Nephron (organoid): ENCODE results near the gene PLEKHA7.

ENCODE experiments used
- H3K27ac Mint-ChIP-seq, 3 experiments: 2 replicates each; pipeline ENCODE4 v1.8.0; 2020; ENCODE audit warnings: mixed read lengths in 3 of 3, mild to moderate bottlenecking in 2 of 3, moderate library complexity in 1 of 3
- H3K27me3 Mint-ChIP-seq: 2 replicates; pipeline ENCODE4 v1.8.0; 2021; ENCODE audit warnings: low read depth, mild to moderate bottlenecking, moderate library complexity, mixed read lengths
- H3K36me3 Mint-ChIP-seq: 2 replicates; pipeline ENCODE4 v1.8.0; 2020; ENCODE audit warnings: low read depth, mixed read lengths
- H3K4me1 Mint-ChIP-seq: 2 replicates; pipeline ENCODE4 v1.8.0; 2020; ENCODE audit warnings: mixed read lengths
- H3K4me3 Mint-ChIP-seq, 3 experiments: 2 replicates each; pipeline ENCODE4 v1.8.0; 2020; ENCODE audit warnings: mild to moderate bottlenecking in 3 of 3, mixed read lengths in 3 of 3, moderate library complexity in 2 of 3
- H3K9me3 Mint-ChIP-seq: 2 replicates; pipeline ENCODE4 v1.8.0; 2020; ENCODE audit warnings: mixed read lengths
- CTCF ChIP-seq, 3 experiments: fragments of 200-600 bp; sonication (generic); IDR thresholded peaks; one replicate each; pipeline ENCODE4 v1.5.0; 2021; ENCODE audit warnings: antibody characterized with exemption in 3 of 3; ENCODE audit not compliant: unreplicated experiment in 3 of 3

PLEKHA7 gene

GRCh38 chr11:16945671-16946469 lies 68.3 kb downstream of the PLEKHA7 start:
- Mint-ChIP-seq H3K36me3 (no peaks in the 10 kb centered on the region), H3K27me3 (no peaks in the 10 kb centered on the region), H3K4me3 (no peak overlapping the region), H3K4me1 (no peaks in the 10 kb centered on the region), H3K27ac (peak overlapping the region; percentile 66 to 87 (median 73)), H3K9me3 (no peaks in the 10 kb centered on the region)
- TF ChIP-seq CTCF (IDR thresholded peaks at IDR 0.05; ENCODE audit: unreplicated experiment in 3 of 3): peak; percentile 65 to 72 (median 70)

- Mint-ChIP-seq H3K4me3 (no peak overlapping the region), H3K36me3 (no peaks in the 10 kb centered on the region), H3K9me3 (no peaks in the 10 kb centered on the region), H3K27ac (no peak overlapping the region), H3K27me3 (no peaks in the 10 kb centered on the region), H3K4me1 (no peaks in the 10 kb centered on the region)
- no peak for TF ChIP-seq CTCF (IDR thresholded peaks at IDR 0.05; ENCODE audit: unreplicated experiment in 3 of 3)
Observed at GRCh38 chr11:16942911-16943310, 71.3 kb downstream of the PLEKHA7 start.

- Mint-ChIP-seq H3K4me3 (no peak overlapping the region), H3K27me3 (no peaks in the 10 kb centered on the region), H3K36me3 (no peaks in the 10 kb centered on the region), H3K4me1 (no peaks in the 10 kb centered on the region), H3K27ac (peak overlapping the region in 1 of 3 experiments; percentile 18), H3K9me3 (no peaks in the 10 kb centered on the region)
- no peak for TF ChIP-seq CTCF (IDR thresholded peaks at IDR 0.05; ENCODE audit: unreplicated experiment in 3 of 3)
Observed at GRCh38 chr11:16942342-16942741, 71.9 kb downstream of the PLEKHA7 start.

- no peaks in the 10 kb centered on the region for H3K36me3 Mint-ChIP-seq
- no peak for TF ChIP-seq CTCF (IDR thresholded peaks at IDR 0.05; ENCODE audit: unreplicated experiment in 3 of 3)
- no peak overlapping the region for H3K4me3 Mint-ChIP-seq
- no peak overlapping the region for H3K27ac Mint-ChIP-seq
- H3K4me1 Mint-ChIP-seq: peaks cover 2% of the 10 kb centered on the region
- H3K9me3 Mint-ChIP-seq: no peaks in the 10 kb centered on the region
- H3K27me3 Mint-ChIP-seq: no peaks in the 10 kb centered on the region
Observed at GRCh38 chr11:16941935-16942334, 72.3 kb downstream of the PLEKHA7 start.

GRCh38 chr11:16938061-16938460 lies 76.2 kb downstream of the PLEKHA7 start:
- Mint-ChIP-seq H3K9me3 (no peaks in the 10 kb centered on the region), H3K4me1 (peaks cover 19% of the 10 kb centered on the region), H3K4me3 (no peak overlapping the region), H3K36me3 (no peaks in the 10 kb centered on the region), H3K27ac (no peak overlapping the region), H3K27me3 (peaks cover 3% of the 10 kb centered on the region)
- TF ChIP-seq CTCF (IDR thresholded peaks at IDR 0.05; ENCODE audit: unreplicated experiment in 3 of 3): no peak

GRCh38 chr11:16936643-16937042 lies 77.6 kb downstream of the PLEKHA7 start:
- Mint-ChIP-seq H3K9me3 (no peaks in the 10 kb centered on the region), H3K4me1 (peaks cover 20% of the 10 kb centered on the region), H3K27me3 (peaks cover 7% of the 10 kb centered on the region), H3K27ac (peak overlapping the region in 1 of 3 experiments; percentile 13), H3K36me3 (no peaks in the 10 kb centered on the region), H3K4me3 (no peak overlapping the region)
- TF ChIP-seq CTCF (IDR thresholded peaks at IDR 0.05; ENCODE audit: unreplicated experiment in 3 of 3): no peak
